Measurements from ENCODE around the gene PCGF2.

PCGF2 gene

DNA sequence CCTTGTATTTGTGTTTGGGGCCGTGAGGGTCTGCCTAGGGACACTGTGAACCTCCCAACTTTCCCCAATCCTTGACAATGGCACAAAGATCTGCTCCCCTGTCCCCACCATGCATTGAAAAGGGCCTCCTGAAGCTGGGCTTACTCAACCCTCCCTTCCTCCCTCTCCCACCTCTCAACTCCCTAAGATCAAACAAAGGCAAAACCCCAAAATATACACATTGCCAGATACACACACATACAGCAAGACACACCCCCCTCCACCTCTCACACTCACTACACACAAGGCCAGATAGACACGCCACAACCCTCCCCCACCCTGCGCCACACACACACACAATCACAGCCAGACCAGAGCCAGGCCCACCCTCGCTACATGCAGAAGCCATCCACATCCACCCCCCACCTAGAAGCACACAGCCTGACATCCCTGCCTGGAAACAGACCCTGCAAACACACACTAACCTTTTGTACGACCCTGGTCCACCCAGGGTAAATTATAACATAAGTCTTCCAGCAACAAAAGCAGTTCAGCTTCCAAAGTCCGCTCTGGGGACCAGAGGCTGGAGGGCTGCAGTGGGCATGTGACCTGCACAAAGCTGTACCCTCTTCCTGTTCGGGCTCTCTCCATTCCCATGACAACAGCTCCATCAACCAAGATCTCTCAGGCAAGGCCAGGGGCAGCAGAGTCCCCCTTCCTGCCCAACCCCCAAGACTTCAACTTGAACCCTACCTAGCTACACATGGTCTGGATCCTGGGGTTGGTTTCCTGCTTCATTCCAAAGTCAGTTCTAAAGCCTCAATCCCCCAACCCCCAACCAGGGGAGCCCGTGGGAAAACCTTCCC is 1.9 kb downstream of the PCGF2 start (continued):
- TF ChIP-seq ZNF658 (tag by site-specific recombination; IDR thresholded peaks at IDR 0.05) (no peak), ZFP3 (tag by site-specific recombination; IDR thresholded peaks at IDR 0.05; ENCODE audit: low read depth) (no peak), ZSCAN23 (tag by site-specific recombination; IDR thresholded peaks at IDR 0.05) (peak; percentile 83; the same call in 1 of the 2 replicates), GLI2 (tag by site-specific recombination; IDR thresholded peaks at IDR 0.05; ENCODE audit: borderline replicate concordance, low read depth) (no peak), ZNF335 (tag by site-specific recombination; conservative IDR thresholded peaks at IDR 0.05) (no peak), TCF7L2 (IDR thresholded peaks at IDR 0.05; ENCODE audit: borderline replicate concordance, low read depth, low read length) (no peak), ZNF830 (tag by site-specific recombination; IDR thresholded peaks at IDR 0.05; ENCODE audit: low read depth) (no peak), ZNF639 (tag by site-specific recombination; IDR thresholded peaks at IDR 0.05) (peak; percentile 34; the same call in 1 of the 2 replicates), ZNF214 (tag by site-specific recombination; IDR thresholded peaks at IDR 0.05; ENCODE audit: borderline replicate concordance) (no peak), SETDB1 (IDR thresholded peaks at IDR 0.05; ENCODE audit: insufficient read length, low read length) (no peak), KLF7 (tag by site-specific recombination; IDR thresholded peaks at IDR 0.05; ENCODE audit: borderline replicate concordance) (no peak), MZF1 (tag by site-specific recombination; IDR thresholded peaks at IDR 0.05; ENCODE audit: borderline replicate concordance) (no peak), ZBTB48 (tag by site-specific recombination; IDR thresholded peaks at IDR 0.05) (peak; percentile 48; the same call in 1 of the 2 replicates), KLF17 (tag by site-specific recombination; IDR thresholded peaks at IDR 0.05) (peak; percentile 88), ZNF391 (tag by site-specific recombination; IDR thresholded peaks at IDR 0.05; ENCODE audit: borderline replicate concordance, low read depth) (0 out of 2 replicates have a peak, but pooled peaks have one; percentile 18), ZBTB20 (tag by site-specific recombination; IDR thresholded peaks at IDR 0.05) (peak; percentile 69; the same call in 1 of the 2 replicates), KLF8 (tag by site-specific recombination; IDR thresholded peaks at IDR 0.05) (peak; percentile 36; the same call in 1 of the 2 replicates), ZNF23 (tag by site-specific recombination; IDR thresholded peaks at IDR 0.05; ENCODE audit: borderline replicate concordance) (no peak), ZBTB10 (tag by site-specific recombination; IDR thresholded peaks at IDR 0.05) (peak; percentile 37; the same call in 1 of the 2 replicates)
- TF ChIP-seq, protein P1, sequence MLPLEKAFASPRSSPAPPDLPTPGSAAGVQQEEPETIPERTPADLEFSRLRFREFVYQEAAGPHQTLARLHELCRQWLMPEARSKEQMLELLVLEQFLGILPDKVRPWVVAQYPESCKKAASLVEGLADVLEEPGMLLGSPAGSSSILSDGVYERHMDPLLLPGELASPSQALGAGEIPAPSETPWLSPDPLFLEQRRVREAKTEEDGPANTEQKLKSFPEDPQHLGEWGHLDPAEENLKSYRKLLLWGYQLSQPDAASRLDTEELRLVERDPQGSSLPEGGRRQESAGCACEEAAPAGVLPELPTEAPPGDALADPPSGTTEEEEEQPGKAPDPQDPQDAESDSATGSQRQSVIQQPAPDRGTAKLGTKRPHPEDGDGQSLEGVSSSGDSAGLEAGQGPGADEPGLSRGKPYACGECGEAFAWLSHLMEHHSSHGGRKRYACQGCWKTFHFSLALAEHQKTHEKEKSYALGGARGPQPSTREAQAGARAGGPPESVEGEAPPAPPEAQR (tag by site-specific recombination; IDR thresholded peaks at IDR 0.05), result peak; percentile 54; the same call in 1 of the 2 replicates
- TF ChIP-seq, protein P2, sequence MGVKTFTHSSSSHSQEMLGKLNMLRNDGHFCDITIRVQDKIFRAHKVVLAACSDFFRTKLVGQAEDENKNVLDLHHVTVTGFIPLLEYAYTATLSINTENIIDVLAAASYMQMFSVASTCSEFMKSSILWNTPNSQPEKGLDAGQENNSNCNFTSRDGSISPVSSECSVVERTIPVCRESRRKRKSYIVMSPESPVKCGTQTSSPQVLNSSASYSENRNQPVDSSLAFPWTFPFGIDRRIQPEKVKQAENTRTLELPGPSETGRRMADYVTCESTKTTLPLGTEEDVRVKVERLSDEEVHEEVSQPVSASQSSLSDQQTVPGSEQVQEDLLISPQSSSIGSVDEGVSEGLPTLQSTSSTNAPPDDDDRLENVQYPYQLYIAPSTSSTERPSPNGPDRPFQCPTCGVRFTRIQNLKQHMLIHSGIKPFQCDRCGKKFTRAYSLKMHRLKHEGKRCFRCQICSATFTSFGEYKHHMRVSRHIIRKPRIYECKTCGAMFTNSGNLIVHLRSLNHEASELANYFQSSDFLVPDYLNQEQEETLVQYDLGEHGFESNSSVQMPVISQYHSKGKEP (tag by site-specific recombination; IDR thresholded peaks at IDR 0.05), result no peak
